Keratinocyte (primary cell): ENCODE data around the gene PLEKHN1. TPM values are rescaled to one million over a fixed set of nuclear protein-coding genes. Genes with fewer than 3 reads are reported as not detected.
A peak's percentile ranks its signal among the peaks of the same experiment; 100 is the strongest.

Experiments
- DNase-seq: peaks from one replicate; pipeline ENCODE4 v3.0.0-alpha.2; 2011; ENCODE audit warnings: low read depth, missing footprints, low spot score
- FAIRE-seq: peaks from 2 replicates; lab custom pipeline; 2011; peaks lifted over from hg19 to GRCh38; lab: Jason Lieb, UNC
- H2AFZ ChIP-seq: 2 replicates; pipeline ENCODE4 v1.6.0; 2012; ENCODE audit warnings: low read length, control low read depth, inconsistent platforms; ENCODE audit not compliant: control insufficient read depth
- H3K27ac ChIP-seq: 2 replicates; pipeline ENCODE4 v1.5.1; 2011; ENCODE audit warnings: low read length; ENCODE audit not compliant: control insufficient read depth, insufficient read depth
- H3K27me3 ChIP-seq: 3 replicates; pipeline ENCODE4 v1.6.0; 2011; ENCODE audit warnings: low read length; ENCODE audit not compliant: control insufficient read depth, insufficient read depth; ENCODE audit errors: extremely low read depth
- H3K36me3 ChIP-seq, 2 experiments: 2 replicates in 1 of 2; 3 replicates in 1 of 2; pipeline ENCODE4 v1.5.1; 2011; ENCODE audit warnings: low read length in 2 of 2, mild to moderate bottlenecking in 1 of 2; ENCODE audit not compliant: control insufficient read depth in 2 of 2, insufficient read depth in 2 of 2; ENCODE audit errors: extremely low read depth in 1 of 2
- H3K4me1 ChIP-seq: 3 replicates; pipeline ENCODE4 v1.5.1; 2011; ENCODE audit warnings: low read length; ENCODE audit not compliant: control insufficient read depth, insufficient read depth; ENCODE audit errors: extremely low read depth
- H3K4me2 ChIP-seq: 3 replicates; pipeline ENCODE4 v1.6.0; 2011; ENCODE audit warnings: low read depth, low read length; ENCODE audit not compliant: control insufficient read depth, insufficient read depth; ENCODE audit errors: extremely low read depth
- H3K4me3 ChIP-seq, 3 experiments: fragments of 200-600 bp in 1 of 3; sonication (generic) in 1 of 3; 2 replicates in 2 of 3; 3 replicates in 1 of 3; pipeline ENCODE4 v1.5.1; 2011 to 2016; ENCODE audit warnings: low read length in 3 of 3, mild to moderate bottlenecking in 3 of 3, control low read depth in 2 of 3, inconsistent platforms in 1 of 3, low read depth in 1 of 3, mixed read lengths in 1 of 3, mixed run types in 1 of 3, moderate library complexity in 1 of 3; ENCODE audit not compliant: control insufficient read depth in 2 of 3, insufficient read depth in 2 of 3; ENCODE audit errors: extremely low read depth in 1 of 3
- H3K79me2 ChIP-seq: 2 replicates; pipeline ENCODE4 v1.6.0; 2012; ENCODE audit warnings: low read length; ENCODE audit not compliant: control insufficient read depth, insufficient read depth
- H3K9ac ChIP-seq: 3 replicates; pipeline ENCODE4 v1.6.0; 2011; ENCODE audit warnings: low read length; ENCODE audit not compliant: control insufficient read depth, insufficient read depth; ENCODE audit errors: extremely low read depth
- H3K9me1 ChIP-seq: 3 replicates; pipeline ENCODE4 v1.6.0; 2011; ENCODE audit warnings: low read length; ENCODE audit not compliant: control insufficient read depth, insufficient read depth; ENCODE audit errors: extremely low read depth
- H3K9me3 ChIP-seq: 2 replicates; pipeline ENCODE4 v1.5.1; 2012; ENCODE audit warnings: low read depth, low read length; ENCODE audit not compliant: control insufficient read depth
- H4K20me1 ChIP-seq: 3 replicates; pipeline ENCODE4 v1.6.0; 2011; ENCODE audit warnings: low read length; ENCODE audit not compliant: control insufficient read depth, insufficient read depth; ENCODE audit errors: extremely low read depth
- CTCF ChIP-seq, 3 experiments: IDR thresholded peaks in 1 of 3; conservative IDR thresholded peaks in 1 of 3; optimal IDR thresholded peaks in 1 of 3; 2 replicates in 2 of 3; 3 replicates in 1 of 3; pipeline versions ENCODE3 to v1.5.1; 2011; ENCODE audit warnings: low read length in 3 of 3, mild to moderate bottlenecking in 3 of 3, moderate library complexity in 2 of 3, control low read depth in 1 of 3, inconsistent platforms in 1 of 3; ENCODE audit not compliant: insufficient read depth in 2 of 3; ENCODE audit errors: extremely low read depth in 1 of 3
- EZH2 ChIP-seq: IDR thresholded peaks from one replicate; pipeline ENCODE4 v1.6.1; 2012; ENCODE audit warnings: inconsistent platforms, mild to moderate bottlenecking, low read length, moderate library complexity
- dilution Hi-C: fragments of 300-500 bp; cut with MboI; formaldehyde crosslinking; loops from one replicate; pipeline ENCODE4 v1.7.0; 2020; ENCODE audit warnings: low sequenced_read_pairs; ENCODE audit not compliant: extremely low pct_ligation_motif_present
- polyA minus RNA-seq, 3 experiments: library from RNA; depleted of rRNA, polyadenylated mRNA; stranded (reverse); fragments of >200 nt; gene quantifications; 1 replicate in 1 of 3; 2 replicates in 1 of 3; 3 replicates in 1 of 3; pipeline ENCODE4 v1.2.3, GENCODE V29; 2011
- polyA plus RNA-seq, 5 experiments: library from polyadenylated mRNA; depleted of rRNA in 3 of 5; stranded (reverse) in 3 of 5; stranded (forward) in 1 of 5; unstranded in 1 of 5; fragments of >200 nt; gene quantifications; 1 replicate in 1 of 5; 2 replicates in 3 of 5; 3 replicates in 1 of 5; pipeline versions ENCODE4 v1.2.1 to v1.2.3, GENCODE V29; 2011 to 2012; ENCODE audit warnings: missing spikeins in 2 of 5, low read depth in 1 of 5, low replicate concordance in 1 of 5

The PLEKHN1 gene, protein sequence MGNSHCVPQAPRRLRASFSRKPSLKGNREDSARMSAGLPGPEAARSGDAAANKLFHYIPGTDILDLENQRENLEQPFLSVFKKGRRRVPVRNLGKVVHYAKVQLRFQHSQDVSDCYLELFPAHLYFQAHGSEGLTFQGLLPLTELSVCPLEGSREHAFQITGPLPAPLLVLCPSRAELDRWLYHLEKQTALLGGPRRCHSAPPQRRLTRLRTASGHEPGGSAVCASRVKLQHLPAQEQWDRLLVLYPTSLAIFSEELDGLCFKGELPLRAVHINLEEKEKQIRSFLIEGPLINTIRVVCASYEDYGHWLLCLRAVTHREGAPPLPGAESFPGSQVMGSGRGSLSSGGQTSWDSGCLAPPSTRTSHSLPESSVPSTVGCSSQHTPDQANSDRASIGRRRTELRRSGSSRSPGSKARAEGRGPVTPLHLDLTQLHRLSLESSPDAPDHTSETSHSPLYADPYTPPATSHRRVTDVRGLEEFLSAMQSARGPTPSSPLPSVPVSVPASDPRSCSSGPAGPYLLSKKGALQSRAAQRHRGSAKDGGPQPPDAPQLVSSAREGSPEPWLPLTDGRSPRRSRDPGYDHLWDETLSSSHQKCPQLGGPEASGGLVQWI
- polyA plus RNA-seq = 2.5 to 4.9 TPM (median 3.8 TPM) in 3 replicates
- polyA plus RNA-seq (2011; ENCODE audit: low read depth) = 4.0 TPM
- 1.4 and 4.6 TPM in 2 replicates for polyA plus RNA-seq (2011; cell fraction: cytosol; rRNA removed)
- 14.0 and 25.9 TPM in 2 replicates for polyA plus RNA-seq (2011; cell fraction: nucleus; rRNA removed)
- 10.0 and 12.7 TPM in 2 replicates for polyA plus RNA-seq (2012; ENCODE audit: low replicate concordance)
- polyA minus RNA-seq = 2.1 to 7.9 TPM (median 2.2 TPM) in 3 replicates
- polyA minus RNA-seq (2011; cell fraction: cytosol; rRNA and poly(A)+ RNA removed) = 5.8 TPM
- polyA minus RNA-seq (2011; cell fraction: nucleus; rRNA and poly(A)+ RNA removed) = 9.8 and 12.5 TPM in 2 replicates

- peak within 1 kb of the TSS; percentile 94 for H3K4me2 ChIP-seq
- H4K20me1 ChIP-seq = no peaks in the 10 kb centered on the region
- peak within 1 kb of the TSS; percentile 70 to 85 (median 84) for H3K4me3 ChIP-seq
- dilution Hi-C loops = no loop called here
- H3K36me3 ChIP-seq = peaks cover 0 to 7% of the 10 kb centered on the region in 2 experiments
- H3K9ac ChIP-seq = peak within 1 kb of the TSS; percentile 97
- FAIRE-seq = no peak
- H3K27ac ChIP-seq = peak within 1 kb of the TSS; percentile 96
- DNase-seq = no peak
- peak within 1 kb of the TSS; percentile 75 for H2AFZ ChIP-seq
- no peaks in the 10 kb centered on the region for H3K79me2 ChIP-seq
- peaks cover 16% of the 10 kb centered on the region for H3K4me1 ChIP-seq
- TF ChIP-seq CTCF (optimal IDR thresholded peaks at IDR 0.05 in 1 of 3, IDR thresholded peaks at IDR 0.05 in 1 of 3, conservative IDR thresholded peaks at IDR 0.05 in 1 of 3; ENCODE audit: extremely low read depth in 1 of 3, insufficient read depth in 2 of 3, low read length in 3 of 3) = no peak
- TF ChIP-seq EZH2 = no peak
- no peaks in the 10 kb centered on the region for H3K27me3 ChIP-seq
- H3K9me3 ChIP-seq = no peaks in the 10 kb centered on the region
- H3K9me1 ChIP-seq = no peaks in the 10 kb centered on the region
These were observed at the start of gene PLEKHN1 for GRCh38 chr1:966135-966703. TSS of gene PLEKHN1 (plus strand) at chr1:966482. CDS start at chr1:966532, 50 bp downstream.

DNA sequence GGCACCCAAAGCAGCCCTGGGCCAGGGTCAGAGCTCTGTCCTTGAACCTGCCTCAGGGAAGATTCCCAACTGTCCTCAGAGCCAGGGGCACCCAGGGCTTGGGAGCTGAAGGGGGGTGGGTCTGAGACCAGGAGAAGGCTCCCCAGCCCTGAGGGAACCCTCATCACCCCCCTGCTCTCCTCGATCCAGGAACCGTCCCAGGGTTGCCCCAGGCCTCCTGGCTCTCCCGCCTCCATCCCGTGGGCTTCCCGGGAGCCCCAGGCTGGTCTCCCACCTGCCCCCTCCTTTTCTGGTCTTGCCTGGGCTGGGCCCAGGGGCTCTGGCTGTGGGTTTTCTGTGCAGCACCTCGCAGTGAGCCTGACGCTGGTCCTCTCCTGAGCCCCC is 49.2 kb upstream of the PLEKHN1 start:
- peaks cover 16% of the 10 kb centered on the region for H4K20me1 ChIP-seq
- H3K9me1 ChIP-seq = no peaks in the 10 kb centered on the region
- dilution Hi-C loops = no loop called here
- H3K4me2 ChIP-seq = no peak overlapping the region
- H3K4me3 ChIP-seq = no peak overlapping the region
- DNase-seq (no peak), FAIRE-seq (no peak)
- H3K9ac ChIP-seq = no peak overlapping the region
- no peaks in the 10 kb centered on the region for H3K79me2 ChIP-seq
- H2AFZ ChIP-seq = no peak overlapping the region
- no peak overlapping the region for H3K27ac ChIP-seq
- peaks cover 100% of the 10 kb centered on the region for H3K27me3 ChIP-seq
- no peaks in the 10 kb centered on the region for H3K36me3 ChIP-seq
- TF ChIP-seq CTCF (optimal IDR thresholded peaks at IDR 0.05 in 1 of 3, IDR thresholded peaks at IDR 0.05 in 1 of 3, conservative IDR thresholded peaks at IDR 0.05 in 1 of 3; ENCODE audit: extremely low read depth in 1 of 3, insufficient read depth in 2 of 3, low read length in 3 of 3) (no peak), EZH2 (peak; percentile 80)
- no peaks in the 10 kb centered on the region for H3K9me3 ChIP-seq
- peaks cover 5% of the 10 kb centered on the region for H3K4me1 ChIP-seq
